COLO668 (cell line): ENCODE data around the gene PPT2.
"Not testable (repeated sequence)": the region's sequence is repeated elsewhere in the genome, so short reads cannot be mapped to it uniquely, and the experiment has no call there.

Experiments
- DNase-seq: peaks from one replicate; lab custom pipeline; 2025; ENCODE audit not compliant: unreplicated experiment; lab: John Stamatoyannopoulos, UW

The PPT2 gene

GRCh38 chr6:32203426-32204267 lies 49.7 kb downstream of the PPT2 start:
- no peak for DNase-seq

GRCh38 chr6:32204268-32204715 lies 50.4 kb downstream of the PPT2 start:
- no peak for DNase-seq

- DNase-seq = no peak
Measured at GRCh38 chr6:32208996-32209395, 55.1 kb downstream of the PPT2 start.

GRCh38 chr6:32210191-32210601 lies 56.3 kb downstream of the PPT2 start:
- DNase-seq = no peak

GRCh38 chr6:32211432-32211831 lies 57.5 kb downstream of the PPT2 start:
- DNase-seq = not testable (repeated sequence)

GRCh38 chr6:32212076-32212760 lies 58.3 kb downstream of the PPT2 start:
- no peak for DNase-seq
